ENCODE data around the gene ARHGAP5.

The ARHGAP5 gene

DNA sequence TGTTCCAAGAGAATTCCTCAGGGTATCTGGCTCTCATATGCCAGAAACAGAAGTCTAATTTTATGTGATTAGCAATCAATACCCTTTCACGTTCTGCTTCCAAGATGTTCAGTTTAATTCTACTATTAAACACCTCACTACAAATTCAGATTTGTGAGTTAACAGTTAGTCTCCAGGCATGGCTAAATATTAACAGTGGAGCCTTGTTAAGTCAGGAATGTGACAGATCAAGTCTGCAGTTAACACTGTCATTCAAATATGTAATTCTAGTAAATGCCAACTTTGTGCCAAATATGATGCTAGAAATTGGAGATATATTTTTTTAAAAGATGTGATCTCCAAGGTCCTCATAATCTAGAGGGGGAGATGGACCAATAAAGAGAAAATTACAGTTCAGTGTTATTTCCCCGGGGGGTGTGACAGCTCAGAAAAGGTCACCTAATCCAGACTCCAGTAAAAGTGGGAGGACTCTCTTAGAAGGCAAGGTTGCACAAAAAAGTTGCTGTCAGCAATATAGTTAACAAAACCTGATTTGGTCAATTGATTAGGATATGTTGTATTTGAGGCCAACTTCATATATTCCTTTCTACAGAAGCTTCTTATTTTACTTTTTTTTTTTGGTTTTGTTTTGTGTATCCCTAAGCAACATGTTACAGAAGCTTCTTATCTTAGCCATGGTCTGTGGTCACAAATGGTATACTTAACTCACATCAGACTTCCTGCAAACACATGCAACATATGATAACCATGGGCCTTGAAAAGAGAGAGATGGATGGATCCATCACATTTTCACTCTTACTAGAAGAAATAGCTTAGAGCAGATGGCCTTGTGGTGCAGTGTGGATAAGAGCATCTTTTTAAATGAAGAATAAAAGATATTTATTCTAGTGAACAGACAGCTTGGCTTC lies 106.3 kb downstream of the ARHGAP5 start:
- DNase-seq (ENCODE audit: low spot score), result no peak
- no peak overlapping the region for H3K27ac ChIP-seq
- no peak overlapping the region for H3K4me3 ChIP-seq
- TF ChIP-seq, protein P1, sequence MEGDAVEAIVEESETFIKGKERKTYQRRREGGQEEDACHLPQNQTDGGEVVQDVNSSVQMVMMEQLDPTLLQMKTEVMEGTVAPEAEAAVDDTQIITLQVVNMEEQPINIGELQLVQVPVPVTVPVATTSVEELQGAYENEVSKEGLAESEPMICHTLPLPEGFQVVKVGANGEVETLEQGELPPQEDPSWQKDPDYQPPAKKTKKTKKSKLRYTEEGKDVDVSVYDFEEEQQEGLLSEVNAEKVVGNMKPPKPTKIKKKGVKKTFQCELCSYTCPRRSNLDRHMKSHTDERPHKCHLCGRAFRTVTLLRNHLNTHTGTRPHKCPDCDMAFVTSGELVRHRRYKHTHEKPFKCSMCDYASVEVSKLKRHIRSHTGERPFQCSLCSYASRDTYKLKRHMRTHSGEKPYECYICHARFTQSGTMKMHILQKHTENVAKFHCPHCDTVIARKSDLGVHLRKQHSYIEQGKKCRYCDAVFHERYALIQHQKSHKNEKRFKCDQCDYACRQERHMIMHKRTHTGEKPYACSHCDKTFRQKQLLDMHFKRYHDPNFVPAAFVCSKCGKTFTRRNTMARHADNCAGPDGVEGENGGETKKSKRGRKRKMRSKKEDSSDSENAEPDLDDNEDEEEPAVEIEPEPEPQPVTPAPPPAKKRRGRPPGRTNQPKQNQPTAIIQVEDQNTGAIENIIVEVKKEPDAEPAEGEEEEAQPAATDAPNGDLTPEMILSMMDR (IDR thresholded peaks at IDR 0.05), result no peak

- no peak for DNase-seq (ENCODE audit: low spot score)
- H3K4me3 ChIP-seq, result no peak overlapping the region
- TF ChIP-seq, protein P1 (IDR thresholded peaks at IDR 0.05), result no peak
- H3K27ac ChIP-seq, result no peak overlapping the region
Measured at GRCh38 chr14:32185097-32185496, 108.0 kb downstream of the ARHGAP5 start.

DNA sequence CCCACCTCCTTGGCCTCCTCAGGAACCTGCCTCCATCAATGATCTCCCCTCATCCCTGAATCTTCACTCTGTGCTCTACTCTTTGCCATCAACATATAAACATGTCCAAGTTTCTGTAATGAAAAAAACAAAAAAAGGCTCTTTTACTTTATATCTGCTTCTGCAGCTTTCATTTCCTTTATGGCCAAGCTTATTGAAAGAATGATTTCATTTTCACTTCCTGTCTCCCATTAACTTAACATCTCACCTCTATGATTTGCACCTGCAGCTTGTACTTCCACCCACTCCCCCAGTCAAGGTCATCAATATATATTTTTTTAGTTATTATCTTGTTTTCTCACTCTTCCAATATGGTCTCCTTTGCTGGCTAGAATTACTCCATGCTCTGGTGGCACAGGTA lies 109.1 kb downstream of the ARHGAP5 start:
- no peak overlapping the region for H3K27ac ChIP-seq
- TF ChIP-seq, protein P1 (IDR thresholded peaks at IDR 0.05), result no peak
- H3K4me3 ChIP-seq, result no peak overlapping the region
- DNase-seq (ENCODE audit: low spot score), result no peak

GRCh38 chr14:32189811-32190210 lies 112.7 kb downstream of the ARHGAP5 start:
- TF ChIP-seq, protein P1 (IDR thresholded peaks at IDR 0.05), result no peak
- DNase-seq (ENCODE audit: low spot score), result no peak
- Histone ChIP-seq H3K27ac (no peak overlapping the region), H3K4me3 (no peak overlapping the region)

- H3K27ac ChIP-seq, result no peak overlapping the region
- no peak for DNase-seq (ENCODE audit: low spot score)
- no peak overlapping the region for H3K4me3 ChIP-seq
- TF ChIP-seq, protein P1 (IDR thresholded peaks at IDR 0.05), result no peak
Measured at GRCh38 chr14:32190673-32191072, 113.6 kb downstream of the ARHGAP5 start.

DNA sequence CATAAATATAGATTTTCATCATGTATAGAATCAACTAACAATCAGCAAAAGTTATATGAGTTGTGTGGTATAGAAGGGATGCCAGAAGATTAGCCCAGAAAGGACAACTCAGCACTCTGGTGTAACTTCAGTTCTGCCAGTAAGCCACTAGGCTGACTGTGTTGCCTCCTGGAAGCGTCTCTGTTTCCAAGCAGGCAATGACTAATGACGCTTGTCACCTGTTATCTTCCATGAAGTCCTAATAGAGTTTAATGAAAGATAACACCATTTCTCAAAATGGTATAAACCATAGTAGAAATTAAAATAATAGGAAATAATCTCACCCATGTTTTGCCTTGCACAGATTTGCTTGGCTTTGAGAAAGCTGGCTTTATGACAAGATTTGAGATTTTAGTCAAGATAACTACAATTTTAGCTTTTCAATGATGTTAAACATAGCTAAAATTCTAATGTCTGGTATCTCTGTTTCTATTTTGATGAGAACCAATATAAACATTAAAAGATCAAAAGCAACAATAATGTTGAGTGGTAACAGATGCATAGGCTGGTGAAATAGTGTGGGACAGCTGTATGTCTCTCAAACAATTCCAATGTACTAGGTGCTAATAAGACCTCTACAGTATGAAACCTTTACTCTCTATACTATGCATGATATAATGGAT lies 115.7 kb downstream of the ARHGAP5 start:
- H3K4me3 ChIP-seq, result no peak overlapping the region
- TF ChIP-seq, protein P1 (IDR thresholded peaks at IDR 0.05), result no peak
- no peak overlapping the region for H3K27ac ChIP-seq
- no peak for DNase-seq (ENCODE audit: low spot score)
